ENCODE results near the gene SETD1A. TPM values are rescaled to one million over a fixed set of nuclear protein-coding genes. Genes with fewer than 3 reads are reported as not detected.
A peak's percentile ranks its signal among the peaks of the same experiment; 100 is the strongest.

The SETD1A gene
- total and polyA plus RNA-seq, 2 of the 8 experiments (the other 6 are each of a cell fraction or from before 2014, with no cell fraction given) = 4.8 to 29.0 TPM

GRCh38 chr16:31025339-31025738 is 67.8 kb downstream of the SETD1A start:
- H3K14ac ChIP-seq (ENCODE audit: insufficient read length) = no peak overlapping the region
- H4K8ac ChIP-seq (ENCODE audit: extremely low read depth, insufficient read depth, low read length) = no peak overlapping the region
- H3K79me2 ChIP-seq (ENCODE audit: control insufficient read depth in 1 of 2, insufficient read depth in 2 of 2, low read length in 2 of 2) = no peaks in the 10 kb centered on the region
- H3K4ac ChIP-seq (replicated peaks; ENCODE audit: insufficient read length, low read depth, low read length) = no peak overlapping the region
- no peaks in the 10 kb centered on the region for H3K27me3 ChIP-seq (replicated peaks in 1 of 4; ENCODE audit: control insufficient read depth in 3 of 4, extremely low read depth in 1 of 4, insufficient read depth in 3 of 4, low read length in 3 of 4)
- H3K9me3 ChIP-seq (ENCODE audit: insufficient read depth in 2 of 2, low read depth in 1 of 2, low read length in 1 of 2) = no peaks in the 10 kb centered on the region
- H3K23me2 ChIP-seq (ENCODE audit: low read depth, low read length) = no peaks in the 10 kb centered on the region
- no peak overlapping the region for H2BK12ac ChIP-seq (ENCODE audit: low read depth, low read length)
- H4K91ac ChIP-seq (replicated peaks; ENCODE audit: insufficient read length, low read length) = no peak overlapping the region
- H3K27ac ChIP-seq (ENCODE audit: low read depth, low read length) = no peak overlapping the region
- no peaks in the 10 kb centered on the region for H4K20me1 ChIP-seq (replicated peaks in 1 of 2; ENCODE audit: control insufficient read depth in 1 of 2, insufficient read depth in 2 of 2, low read length in 2 of 2)
- no peak overlapping the region for H2BK120ac ChIP-seq (replicated peaks; ENCODE audit: low read depth, low read length)
- no peak overlapping the region for H2BK5ac ChIP-seq (ENCODE audit: low read depth, low read length)
- H3K9ac ChIP-seq (replicated peaks in 1 of 4; ENCODE audit: extremely low read depth in 1 of 4, low read depth in 3 of 4, low read length in 3 of 4) = peak overlapping the region in 1 of 4 experiments; percentile 10; a peak in 2 of 7 replicates
- no peak overlapping the region for H3K4me2 ChIP-seq (ENCODE audit: insufficient read depth in 1 of 2, low read depth in 2 of 2, low read length in 2 of 2)
- H3K23ac ChIP-seq (ENCODE audit: insufficient read length) = no peak overlapping the region
- H3K56ac ChIP-seq (replicated peaks; ENCODE audit: insufficient read length, low read depth, low read length) = no peak overlapping the region
- H2BK20ac ChIP-seq (ENCODE audit: low read length) = no peak overlapping the region
- DNase-seq (ENCODE audit: low read depth in 1 of 2, low spot score in 2 of 2) (no peak), FAIRE-seq (no peak)
- H2AK5ac ChIP-seq (ENCODE audit: low read depth, low read length) = no peak overlapping the region
- H3K36me3 ChIP-seq (ENCODE audit: control insufficient read depth in 2 of 4, insufficient read depth in 4 of 4, low read length in 3 of 4) = no peaks in the 10 kb centered on the region
- H3K18ac ChIP-seq (ENCODE audit: extremely low read depth, low read length) = no peak overlapping the region
- no peak overlapping the region for H3K4me3 ChIP-seq (ENCODE audit: extremely low read depth in 1 of 4, insufficient read depth in 2 of 4, low read depth in 3 of 4, low read length in 4 of 4)
- no peaks in the 10 kb centered on the region for H3K4me1 ChIP-seq (replicated peaks in 1 of 4; ENCODE audit: control insufficient read depth in 3 of 4, insufficient read depth in 4 of 4, low read length in 3 of 4)
- TF ChIP-seq CREB1 (IDR thresholded peaks at IDR 0.05) (no peak), ATF3 (IDR thresholded peaks at IDR 0.05; ENCODE audit: insufficient read depth, low read depth, low read length) (no peak), PHF8 (conservative IDR thresholded peaks at IDR 0.05; ENCODE audit: low read depth, low read length) (no peak), CHD1 (IDR thresholded peaks at IDR 0.05; ENCODE audit: low read depth, low read length) (no peak)
- 80% methylated on average over 2 of the region's 5 CpGs; no CpG with 5 or more reads in 1 of the 2 experiments for WGBS, 2 experiments (ENCODE audit: extremely low coverage in 1 of 2, insufficient coverage in 1 of 2, insufficient read length in 1 of 2, insufficient replicate concordance in 2 of 2, low coverage in 1 of 2, low lambda C conversion rate in 2 of 2, missing lambda C conversion rate in 1 of 2)
- H3K79me1 ChIP-seq (ENCODE audit: low read depth, low read length) = no peaks in the 10 kb centered on the region
- ChIA-PET POLR2A (ENCODE audit: partially characterized antibody) (interaction anchor here (1.6 kb wide), 1 partner anchor 8 kb away, joined by 4 read pairs; the partner anchor contains the start of gene STX4), CTCF (ENCODE audit: partially characterized antibody) (interaction anchor here (0.7 to 1.3 kb wide), 3 partner anchors 11 to 61 kb away, joined by 3 to 4 read pairs (median 3); no protein-coding TSS in a partner anchor)
- H2AFZ ChIP-seq (ENCODE audit: low read length) = no peak overlapping the region
- H2BK15ac ChIP-seq (ENCODE audit: low read length) = no peak overlapping the region; the same call in 1 of the 2 replicates
- H4K5ac ChIP-seq (ENCODE audit: insufficient read length, low read depth, low read length) = no peak overlapping the region

Data from H1 (cell line).